SU-DHL-6 (cell line): ENCODE data around the gene SEC23A.

Source experiments
- EZH2phosphoT487 ChIP-seq: fragments of 200-600 bp; sonication (generic), shearing (Covaris generic); conservative IDR thresholded peaks from 2 replicates; pipeline ENCODE4 v1.6.1; 2018; ENCODE audit warnings: mild to moderate bottlenecking, antibody characterized with exemption, low read length, moderate library complexity, mixed read lengths
- TF ChIP-seq, protein P1 (sequence below): fragments of 200-600 bp; sonication (generic); IDR thresholded peaks from one replicate; pipeline ENCODE4 v1.5.1; 2017; ENCODE audit warnings: antibody characterized with exemption, mild to moderate bottlenecking, low read length, moderate library complexity; ENCODE audit not compliant: insufficient read depth, poor library complexity, severe bottlenecking

DNA sequence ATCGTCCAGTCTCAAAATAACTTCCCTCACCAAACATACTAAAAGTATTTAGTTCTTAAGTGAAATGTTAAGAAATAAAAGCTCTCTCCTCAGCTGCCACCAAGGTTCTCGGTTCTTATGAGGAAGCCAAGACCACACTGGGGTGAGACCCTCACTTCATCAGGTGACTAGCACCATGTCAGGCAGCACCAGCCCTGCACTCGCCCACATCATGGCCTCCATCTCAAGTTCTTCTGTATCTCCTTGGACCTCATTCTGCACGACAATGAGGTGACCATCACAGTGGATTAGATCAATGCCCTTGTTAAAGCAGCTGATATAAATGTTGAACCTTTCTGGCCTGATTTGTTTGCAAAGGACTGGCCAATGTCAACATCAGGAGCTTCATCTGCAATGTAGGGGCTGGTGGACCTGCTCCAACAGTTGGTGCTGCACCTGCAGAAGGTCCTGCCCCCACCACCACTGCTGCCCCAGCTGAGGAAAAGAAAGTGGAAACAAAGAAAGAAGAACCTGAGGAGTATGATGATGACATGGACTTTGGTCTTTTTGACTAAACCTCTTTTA, 12.4 kb downstream of the SEC23A start:
- TF ChIP-seq, protein P1, sequence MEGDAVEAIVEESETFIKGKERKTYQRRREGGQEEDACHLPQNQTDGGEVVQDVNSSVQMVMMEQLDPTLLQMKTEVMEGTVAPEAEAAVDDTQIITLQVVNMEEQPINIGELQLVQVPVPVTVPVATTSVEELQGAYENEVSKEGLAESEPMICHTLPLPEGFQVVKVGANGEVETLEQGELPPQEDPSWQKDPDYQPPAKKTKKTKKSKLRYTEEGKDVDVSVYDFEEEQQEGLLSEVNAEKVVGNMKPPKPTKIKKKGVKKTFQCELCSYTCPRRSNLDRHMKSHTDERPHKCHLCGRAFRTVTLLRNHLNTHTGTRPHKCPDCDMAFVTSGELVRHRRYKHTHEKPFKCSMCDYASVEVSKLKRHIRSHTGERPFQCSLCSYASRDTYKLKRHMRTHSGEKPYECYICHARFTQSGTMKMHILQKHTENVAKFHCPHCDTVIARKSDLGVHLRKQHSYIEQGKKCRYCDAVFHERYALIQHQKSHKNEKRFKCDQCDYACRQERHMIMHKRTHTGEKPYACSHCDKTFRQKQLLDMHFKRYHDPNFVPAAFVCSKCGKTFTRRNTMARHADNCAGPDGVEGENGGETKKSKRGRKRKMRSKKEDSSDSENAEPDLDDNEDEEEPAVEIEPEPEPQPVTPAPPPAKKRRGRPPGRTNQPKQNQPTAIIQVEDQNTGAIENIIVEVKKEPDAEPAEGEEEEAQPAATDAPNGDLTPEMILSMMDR: no peak
- no peak for TF ChIP-seq EZH2phosphoT487
